Measurements from ENCODE around the gene SYT11.

SYT11 gene

GRCh38 chr1:155934097-155934935, 74.9 kb downstream of the SYT11 start, which contains the start of gene KHDC4:
Gene KHDC4 (minus strand): TSS chr1:155934413. CDS start chr1:155934373, 40 bp downstream.
- DNase-seq (ENCODE audit: low spot score) = peak; percentile 100

Small RNA genes within 50 kb of the gene (small RNA-seq; reads per million reads assigned to genes)
- gene RF00015 = 0 reads per million in 2 experiments
- gene SCARNA4 = 0 reads per million in 2 experiments
- 9.9 to 109 reads per million in 2 experiments for gene SNORA80E

Measured in SK-N-DZ (cell line).